ENCODE data around the gene SUN2. TPM values are rescaled to one million over a fixed set of nuclear protein-coding genes. Genes with fewer than 3 reads are reported as not detected.

The SUN2 gene
- total and polyA plus RNA-seq, 10 of the 15 experiments (the other 5 are each of a cell fraction or from before 2014, with no cell fraction given): 0.18 to 107 (median 35.9) TPM

GRCh38 chr22:38706101-38706900 lies 49.5 kb downstream of the SUN2 start (continued):
- TF ChIP-seq MTA3 (IDR thresholded peaks at IDR 0.05; ENCODE audit: borderline replicate concordance, low read length) (no peak), RAD51 (IDR thresholded peaks at IDR 0.05) (no peak), POLR2AphosphoS2 (IDR thresholded peaks at IDR 0.05; ENCODE audit: low read depth, low read length) (no peak), BHLHE40 (IDR thresholded peaks at IDR 0.05; ENCODE audit: borderline replicate concordance in 1 of 2, low read depth in 2 of 2, low read length in 1 of 2) (no peak; a peak in 1 of 4 replicates), BCL3 (IDR thresholded peaks at IDR 0.05; ENCODE audit: borderline replicate concordance, insufficient read depth, low read depth, low read length, poor library complexity, severe bottlenecking) (no peak), FOS (IDR thresholded peaks at IDR 0.05; ENCODE audit: borderline replicate concordance, extremely low read depth, insufficient read length) (no peak), FOXK2 (IDR thresholded peaks at IDR 0.05) (no peak), MEF2B (IDR thresholded peaks at IDR 0.05; ENCODE audit: partially characterized antibody, poor library complexity, severe bottlenecking) (no peak), HDGF (IDR thresholded peaks at IDR 0.05) (0 out of 2 replicates have a peak, but pooled peaks have one; percentile 34), GABPA (IDR thresholded peaks at IDR 0.05; ENCODE audit: low read depth) (no peak), CHD1 (IDR thresholded peaks at IDR 0.05; ENCODE audit: low read depth, low read length) (no peak), CBX5 (IDR thresholded peaks at IDR 0.05; ENCODE audit: low read depth) (no peak), ZNF24 (IDR thresholded peaks at IDR 0.05) (peak; percentile 61), SMARCA5 (IDR thresholded peaks at IDR 0.05) (peak; percentile 94), EGR1 (IDR thresholded peaks at IDR 0.05; ENCODE audit: borderline replicate concordance in 1 of 2, low read depth in 2 of 2, low read length in 2 of 2) (0 out of 3 replicates have a peak, but pooled peaks of 1 of the 2 experiments have one; percentile 15), SREBF1 (IDR thresholded peaks at IDR 0.05; ENCODE audit: low read length) (no peak), TCF3 (IDR thresholded peaks at IDR 0.05; ENCODE audit: borderline replicate concordance, insufficient read depth, low read depth, low read length) (peak; percentile 38; the same call in 1 of the 2 replicates), POLR2A (IDR thresholded peaks at IDR 0.05; ENCODE audit: low read depth, low read length) (no peak), STAT1 (conservative IDR thresholded peaks at IDR 0.05) (no peak), SUZ12 (IDR thresholded peaks at IDR 0.05; ENCODE audit: unreplicated experiment) (no peak), BRCA1 (IDR thresholded peaks at IDR 0.05; ENCODE audit: low read depth, low read length) (no peak), YBX1 (IDR thresholded peaks at IDR 0.05) (no peak), RFX5 (IDR thresholded peaks at IDR 0.05; ENCODE audit: low read depth, low read length) (no peak)
- TF ChIP-seq, protein P1, sequence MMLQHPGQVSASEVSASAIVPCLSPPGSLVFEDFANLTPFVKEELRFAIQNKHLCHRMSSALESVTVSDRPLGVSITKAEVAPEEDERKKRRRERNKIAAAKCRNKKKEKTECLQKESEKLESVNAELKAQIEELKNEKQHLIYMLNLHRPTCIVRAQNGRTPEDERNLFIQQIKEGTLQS (IDR thresholded peaks at IDR 0.05; ENCODE audit: borderline replicate concordance, extremely low read depth, low read depth, low read length): no peak
- TF ChIP-seq, protein P2, sequence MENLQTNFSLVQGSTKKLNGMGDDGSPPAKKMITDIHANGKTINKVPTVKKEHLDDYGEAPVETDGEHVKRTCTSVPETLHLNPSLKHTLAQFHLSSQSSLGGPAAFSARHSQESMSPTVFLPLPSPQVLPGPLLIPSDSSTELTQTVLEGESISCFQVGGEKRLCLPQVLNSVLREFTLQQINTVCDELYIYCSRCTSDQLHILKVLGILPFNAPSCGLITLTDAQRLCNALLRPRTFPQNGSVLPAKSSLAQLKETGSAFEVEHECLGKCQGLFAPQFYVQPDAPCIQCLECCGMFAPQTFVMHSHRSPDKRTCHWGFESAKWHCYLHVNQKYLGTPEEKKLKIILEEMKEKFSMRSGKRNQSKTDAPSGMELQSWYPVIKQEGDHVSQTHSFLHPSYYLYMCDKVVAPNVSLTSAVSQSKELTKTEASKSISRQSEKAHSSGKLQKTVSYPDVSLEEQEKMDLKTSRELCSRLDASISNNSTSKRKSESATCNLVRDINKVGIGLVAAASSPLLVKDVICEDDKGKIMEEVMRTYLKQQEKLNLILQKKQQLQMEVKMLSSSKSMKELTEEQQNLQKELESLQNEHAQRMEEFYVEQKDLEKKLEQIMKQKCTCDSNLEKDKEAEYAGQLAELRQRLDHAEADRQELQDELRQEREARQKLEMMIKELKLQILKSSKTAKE (IDR thresholded peaks at IDR 0.05; ENCODE audit: low read depth, poor library complexity, severe bottlenecking): no peak
- TF ChIP-seq, protein P3, sequence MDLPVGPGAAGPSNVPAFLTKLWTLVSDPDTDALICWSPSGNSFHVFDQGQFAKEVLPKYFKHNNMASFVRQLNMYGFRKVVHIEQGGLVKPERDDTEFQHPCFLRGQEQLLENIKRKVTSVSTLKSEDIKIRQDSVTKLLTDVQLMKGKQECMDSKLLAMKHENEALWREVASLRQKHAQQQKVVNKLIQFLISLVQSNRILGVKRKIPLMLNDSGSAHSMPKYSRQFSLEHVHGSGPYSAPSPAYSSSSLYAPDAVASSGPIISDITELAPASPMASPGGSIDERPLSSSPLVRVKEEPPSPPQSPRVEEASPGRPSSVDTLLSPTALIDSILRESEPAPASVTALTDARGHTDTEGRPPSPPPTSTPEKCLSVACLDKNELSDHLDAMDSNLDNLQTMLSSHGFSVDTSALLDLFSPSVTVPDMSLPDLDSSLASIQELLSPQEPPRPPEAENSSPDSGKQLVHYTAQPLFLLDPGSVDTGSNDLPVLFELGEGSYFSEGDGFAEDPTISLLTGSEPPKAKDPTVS (IDR thresholded peaks at IDR 0.05; ENCODE audit: low read depth, low read length): no peak

Data from GM12878 (cell line).